OCI-LY7 (cell line): ENCODE data around the gene SERINC3.

Experiments
- CTCF ChIP-seq: fragments of 200-600 bp; sonication (generic); conservative IDR thresholded peaks from 2 replicates; pipeline ENCODE4 v1.5.1; 2014; ENCODE audit warnings: mild to moderate bottlenecking, antibody characterized with exemption, low read length, moderate library complexity, mixed read lengths
- EZH2phosphoT487 ChIP-seq: fragments of 200-600 bp; sonication (generic); IDR thresholded peaks from 2 replicates; pipeline ENCODE4 v1.6.1; 2018; ENCODE audit warnings: low read depth, borderline replicate concordance, mild to moderate bottlenecking, mixed run types, antibody characterized with exemption, low read length, moderate library complexity, mixed read lengths

GRCh38 chr20:44518248-44518647 lies 3.6 kb downstream of the SERINC3 start:
- TF ChIP-seq CTCF (no peak), EZH2phosphoT487 (no peak)
